Cardiac fibroblast (primary cell): Measurements from ENCODE around the gene MAGEL2.

ENCODE experiments used
- DNase-seq, 2 donors: peaks; one replicate each; pipeline versions ENCODE4 v3.0.0 to v3.0.0-alpha.2; 2010; ENCODE audit warnings: low read depth in 2 of 2
- H3K4me3 ChIP-seq, 2 donors: replicated peaks in 1 of 2; 1 replicate in 1 of 2; 2 replicates in 1 of 2; pipeline ENCODE4 v1.5.1; 2011; ENCODE audit warnings: low read depth in 2 of 2, low read length in 2 of 2, mild to moderate bottlenecking in 2 of 2, moderate library complexity in 1 of 2
- TF ChIP-seq, protein P1 (sequence below): IDR thresholded peaks from one replicate; pipeline ENCODE4 v1.5.1; 2011; ENCODE audit warnings: low read depth, mild to moderate bottlenecking, low read length, inconsistent platforms

The MAGEL2 gene

DNA sequence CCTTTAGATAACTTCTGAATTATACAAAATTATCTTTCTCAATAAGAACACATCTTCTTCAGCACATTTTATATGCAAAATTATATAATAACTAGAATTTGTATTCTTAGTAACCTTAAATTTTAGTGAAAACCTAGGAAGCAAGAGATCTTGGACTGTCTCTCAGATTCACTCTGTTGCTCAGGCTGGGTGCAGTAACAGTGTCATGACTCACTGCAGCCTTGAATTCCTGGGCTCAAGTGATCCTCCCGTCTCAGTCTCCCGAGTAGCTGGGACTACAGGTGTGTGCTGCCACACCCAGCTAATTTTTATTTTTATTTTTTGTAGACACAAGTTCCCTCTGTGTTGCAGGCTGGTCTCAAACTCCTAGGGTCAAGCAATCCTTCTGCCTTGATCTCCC, 52.3 kb downstream of the MAGEL2 start:
- H3K4me3 ChIP-seq: no peak overlapping the region
- TF ChIP-seq, protein P1, sequence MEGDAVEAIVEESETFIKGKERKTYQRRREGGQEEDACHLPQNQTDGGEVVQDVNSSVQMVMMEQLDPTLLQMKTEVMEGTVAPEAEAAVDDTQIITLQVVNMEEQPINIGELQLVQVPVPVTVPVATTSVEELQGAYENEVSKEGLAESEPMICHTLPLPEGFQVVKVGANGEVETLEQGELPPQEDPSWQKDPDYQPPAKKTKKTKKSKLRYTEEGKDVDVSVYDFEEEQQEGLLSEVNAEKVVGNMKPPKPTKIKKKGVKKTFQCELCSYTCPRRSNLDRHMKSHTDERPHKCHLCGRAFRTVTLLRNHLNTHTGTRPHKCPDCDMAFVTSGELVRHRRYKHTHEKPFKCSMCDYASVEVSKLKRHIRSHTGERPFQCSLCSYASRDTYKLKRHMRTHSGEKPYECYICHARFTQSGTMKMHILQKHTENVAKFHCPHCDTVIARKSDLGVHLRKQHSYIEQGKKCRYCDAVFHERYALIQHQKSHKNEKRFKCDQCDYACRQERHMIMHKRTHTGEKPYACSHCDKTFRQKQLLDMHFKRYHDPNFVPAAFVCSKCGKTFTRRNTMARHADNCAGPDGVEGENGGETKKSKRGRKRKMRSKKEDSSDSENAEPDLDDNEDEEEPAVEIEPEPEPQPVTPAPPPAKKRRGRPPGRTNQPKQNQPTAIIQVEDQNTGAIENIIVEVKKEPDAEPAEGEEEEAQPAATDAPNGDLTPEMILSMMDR: no peak
- DNase-seq: no peak

DNA sequence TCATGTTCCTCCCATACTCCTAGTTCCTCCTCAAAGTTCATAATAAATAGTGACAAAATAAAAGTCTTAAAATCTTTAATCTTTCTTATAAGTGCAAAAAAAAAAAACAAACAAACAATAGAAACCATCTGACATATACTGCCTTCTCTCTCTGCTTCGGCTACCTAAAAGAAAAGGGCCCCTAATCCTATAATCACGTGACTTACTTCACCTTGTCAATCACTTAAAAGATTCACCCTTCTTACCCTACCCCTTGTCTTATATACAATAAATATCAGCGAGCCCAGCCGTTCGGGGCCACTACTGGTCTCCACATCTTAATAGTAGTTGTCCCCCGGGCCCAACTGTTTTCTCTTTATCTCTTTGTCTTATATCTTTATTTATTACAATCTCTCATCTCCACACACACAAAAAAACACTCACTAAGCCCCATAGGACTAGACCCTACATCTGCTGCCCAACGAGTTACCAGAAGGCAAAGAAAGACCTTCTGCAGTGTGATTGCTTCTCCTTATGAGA, 53.4 kb downstream of the MAGEL2 start:
- no peak for DNase-seq
- H3K4me3 ChIP-seq: no peak overlapping the region
- TF ChIP-seq, protein P1: no peak
